GM23338 (cell line): ENCODE data around the gene LTBP2. TPM values are rescaled to one million over a fixed set of nuclear protein-coding genes. Genes with fewer than 3 reads are reported as not detected.

ENCODE experiments used
- ATAC-seq: fragments of 200-7000 bp; cut with Tn5 transposase; 3 replicates; pipeline ENCODE4 v1.9.1; 2020
- DNase-seq: peaks from one replicate; pipeline ENCODE4 v3.0.0-alpha.2; 2015; ENCODE audit warnings: low spot score
- H2AFZ ChIP-seq: fragments of 200-600 bp; sonication (generic); 2 replicates; pipeline ENCODE4 v1.8.0; 2016; ENCODE audit warnings: antibody characterized with exemption, mild to moderate bottlenecking, moderate library complexity
- H3F3A ChIP-seq: fragments of 200-600 bp; sonication (generic); replicated peaks from 2 replicates; pipeline ENCODE4 v1.8.0; 2017; ENCODE audit warnings: antibody characterized with exemption, mixed run types, low read depth
- H3K27ac ChIP-seq: fragments of 200-600 bp; sonication (generic); 2 replicates; pipeline ENCODE4 v1.6.1; 2016; ENCODE audit warnings: low read depth
- H3K27me3 ChIP-seq: fragments of 200-600 bp; sonication (generic); 2 replicates; pipeline ENCODE4 v1.8.0; 2016; ENCODE audit warnings: mild to moderate bottlenecking, mixed run types, moderate library complexity; ENCODE audit not compliant: insufficient read depth
- H3K36me3 ChIP-seq: fragments of 200-600 bp; sonication (generic); 2 replicates; pipeline ENCODE4 v1.8.0; 2016; ENCODE audit warnings: mild to moderate bottlenecking; ENCODE audit not compliant: insufficient read depth
- H3K4me1 ChIP-seq: fragments of 200-600 bp; sonication (generic); 2 replicates; pipeline ENCODE4 v1.8.0; 2016; ENCODE audit warnings: mild to moderate bottlenecking, moderate library complexity; ENCODE audit not compliant: insufficient read depth
- H3K4me2 ChIP-seq: fragments of 200-600 bp; sonication (generic); 2 replicates; pipeline ENCODE4 v1.7.1; 2017; ENCODE audit warnings: mixed run types
- H3K4me3 ChIP-seq: fragments of 200-600 bp; sonication (generic); 2 replicates; pipeline ENCODE4 v1.6.1; 2016; ENCODE audit warnings: mixed run types
- H3K79me2 ChIP-seq: fragments of 200-600 bp; sonication (generic); replicated peaks from 2 replicates; pipeline ENCODE4 v1.8.0; 2017; ENCODE audit warnings: mild to moderate bottlenecking; ENCODE audit not compliant: insufficient read depth
- H3K9me2 ChIP-seq: fragments of 200-600 bp; sonication (generic); 2 replicates; pipeline ENCODE4 v1.8.0; 2017; ENCODE audit not compliant: insufficient read depth
- H4K20me1 ChIP-seq: fragments of 200-600 bp; sonication (generic); replicated peaks from 2 replicates; pipeline ENCODE4 v1.8.0; 2017; ENCODE audit warnings: mild to moderate bottlenecking; ENCODE audit not compliant: insufficient read depth
- H3K27ac Mint-ChIP-seq: 2 replicates; pipeline ENCODE4 v1.8.0; 2020; ENCODE audit warnings: inconsistent platforms, mild to moderate bottlenecking, moderate library complexity, mixed read lengths
- H3K27me3 Mint-ChIP-seq: 3 replicates; pipeline ENCODE4 v1.8.0; 2022; ENCODE audit warnings: low read depth, mild to moderate bottlenecking, moderate library complexity, mixed read lengths, inconsistent platforms; ENCODE audit not compliant: insufficient read depth, poor library complexity
- H3K36me3 Mint-ChIP-seq: 3 replicates; pipeline ENCODE4 v1.8.0; 2021; ENCODE audit warnings: low read depth, mild to moderate bottlenecking, inconsistent platforms, moderate library complexity, mixed read lengths
- H3K4me1 Mint-ChIP-seq: 3 replicates; pipeline ENCODE4 v1.8.0; 2020; ENCODE audit warnings: mild to moderate bottlenecking, inconsistent platforms, mixed read lengths
- H3K4me3 Mint-ChIP-seq: 3 replicates; pipeline ENCODE4 v1.8.0; 2021; ENCODE audit warnings: moderate library complexity, mild to moderate bottlenecking, inconsistent platforms, mixed read lengths
- H3K9me3 Mint-ChIP-seq: 3 replicates; pipeline ENCODE4 v1.8.0; 2020; ENCODE audit warnings: moderate library complexity, mild to moderate bottlenecking, inconsistent platforms, mixed read lengths
- EZH2phosphoT487 ChIP-seq: fragments of 200-600 bp; sonication (generic); IDR thresholded peaks from one replicate; pipeline ENCODE4 v1.8.1; 2018; ENCODE audit warnings: antibody characterized with exemption; ENCODE audit not compliant: unreplicated experiment
- POLR2AphosphoS5 ChIP-seq: IDR thresholded peaks from 2 replicates; pipeline ENCODE4 v1.6.1; 2016; ENCODE audit warnings: antibody characterized with exemption, low read depth
- ZNF331 ChIP-seq: fragments of 250-450 bp; sonication (Bioruptor Pico); IDR thresholded peaks from 2 replicates; pipeline ENCODE4 v1.5.0; 2020; ENCODE audit warnings: low read depth, mild to moderate bottlenecking, moderate library complexity
- ZNF462 ChIP-seq: fragments of 250-450 bp; sonication (Bioruptor Pico); IDR thresholded peaks from 2 replicates; pipeline ENCODE4 v1.5.0; 2020; ENCODE audit warnings: mild to moderate bottlenecking, moderate library complexity
- polyA plus RNA-seq: library from polyadenylated mRNA; unstranded; fragments of >200 nt; fragmentation: Nextera tagmentation; extraction: Ambion mirVana; gene quantifications from 2 replicates; pipeline ENCODE4 v1.2.1, GENCODE V29; 2016
- total RNA-seq: library from RNA; depleted of rRNA; stranded (reverse); fragments of >200 nt; shearing (Covaris generic); gene quantifications from 2 replicates; pipeline ENCODE4 v1.2.3, GENCODE V29; 2014
- TF ChIP-seq, protein P1 (sequence below): IDR thresholded peaks from 2 replicates; pipeline ENCODE4 v1.6.1; 2016; ENCODE audit warnings: antibody characterized with exemption
- TF ChIP-seq, protein P2 (sequence below): IDR thresholded peaks from one replicate; pipeline ENCODE4 v1.6.1; 2018; ENCODE audit warnings: antibody characterized with exemption; ENCODE audit not compliant: unreplicated experiment

LTBP2 gene
- total and polyA plus RNA-seq, 2 experiments from 2014 or later: 0.27 to 0.49 TPM

- TF ChIP-seq EZH2phosphoT487 (no peak), ZNF331 (CRISPR knock-in tag) (no peak), POLR2AphosphoS5 (no peak), ZNF462 (CRISPR knock-in tag) (no peak)
- TF ChIP-seq, protein P1, sequence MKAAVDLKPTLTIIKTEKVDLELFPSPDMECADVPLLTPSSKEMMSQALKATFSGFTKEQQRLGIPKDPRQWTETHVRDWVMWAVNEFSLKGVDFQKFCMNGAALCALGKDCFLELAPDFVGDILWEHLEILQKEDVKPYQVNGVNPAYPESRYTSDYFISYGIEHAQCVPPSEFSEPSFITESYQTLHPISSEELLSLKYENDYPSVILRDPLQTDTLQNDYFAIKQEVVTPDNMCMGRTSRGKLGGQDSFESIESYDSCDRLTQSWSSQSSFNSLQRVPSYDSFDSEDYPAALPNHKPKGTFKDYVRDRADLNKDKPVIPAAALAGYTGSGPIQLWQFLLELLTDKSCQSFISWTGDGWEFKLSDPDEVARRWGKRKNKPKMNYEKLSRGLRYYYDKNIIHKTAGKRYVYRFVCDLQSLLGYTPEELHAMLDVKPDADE: no peak
- TF ChIP-seq, protein P2, sequence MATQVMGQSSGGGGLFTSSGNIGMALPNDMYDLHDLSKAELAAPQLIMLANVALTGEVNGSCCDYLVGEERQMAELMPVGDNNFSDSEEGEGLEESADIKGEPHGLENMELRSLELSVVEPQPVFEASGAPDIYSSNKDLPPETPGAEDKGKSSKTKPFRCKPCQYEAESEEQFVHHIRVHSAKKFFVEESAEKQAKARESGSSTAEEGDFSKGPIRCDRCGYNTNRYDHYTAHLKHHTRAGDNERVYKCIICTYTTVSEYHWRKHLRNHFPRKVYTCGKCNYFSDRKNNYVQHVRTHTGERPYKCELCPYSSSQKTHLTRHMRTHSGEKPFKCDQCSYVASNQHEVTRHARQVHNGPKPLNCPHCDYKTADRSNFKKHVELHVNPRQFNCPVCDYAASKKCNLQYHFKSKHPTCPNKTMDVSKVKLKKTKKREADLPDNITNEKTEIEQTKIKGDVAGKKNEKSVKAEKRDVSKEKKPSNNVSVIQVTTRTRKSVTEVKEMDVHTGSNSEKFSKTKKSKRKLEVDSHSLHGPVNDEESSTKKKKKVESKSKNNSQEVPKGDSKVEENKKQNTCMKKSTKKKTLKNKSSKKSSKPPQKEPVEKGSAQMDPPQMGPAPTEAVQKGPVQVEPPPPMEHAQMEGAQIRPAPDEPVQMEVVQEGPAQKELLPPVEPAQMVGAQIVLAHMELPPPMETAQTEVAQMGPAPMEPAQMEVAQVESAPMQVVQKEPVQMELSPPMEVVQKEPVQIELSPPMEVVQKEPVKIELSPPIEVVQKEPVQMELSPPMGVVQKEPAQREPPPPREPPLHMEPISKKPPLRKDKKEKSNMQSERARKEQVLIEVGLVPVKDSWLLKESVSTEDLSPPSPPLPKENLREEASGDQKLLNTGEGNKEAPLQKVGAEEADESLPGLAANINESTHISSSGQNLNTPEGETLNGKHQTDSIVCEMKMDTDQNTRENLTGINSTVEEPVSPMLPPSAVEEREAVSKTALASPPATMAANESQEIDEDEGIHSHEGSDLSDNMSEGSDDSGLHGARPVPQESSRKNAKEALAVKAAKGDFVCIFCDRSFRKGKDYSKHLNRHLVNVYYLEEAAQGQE: no peak
- no peak for DNase-seq
- H3K27ac ChIP-seq: no peak overlapping the region
- no peak overlapping the region for H2AFZ ChIP-seq
- 0 out of 2 replicates have a peak, but pooled peaks cover 8% of the 10 kb centered on the region for H4K20me1 ChIP-seq
- H3K9me2 ChIP-seq: no peaks in the 10 kb centered on the region
- H3K79me2 ChIP-seq: no peaks in the 10 kb centered on the region
- Mint-ChIP-seq H3K9me3 (no peaks in the 10 kb centered on the region), H3K27me3 (peaks cover 3% of the 10 kb centered on the region), H3K36me3 (peaks cover 30% of the 10 kb centered on the region), H3K27ac (no peak overlapping the region), H3K4me1 (peaks cover 21% of the 10 kb centered on the region), H3K4me3 (no peak overlapping the region)
- no peak for ATAC-seq
- H3K27me3 ChIP-seq: no peaks in the 10 kb centered on the region
- H3K4me2 ChIP-seq: no peak overlapping the region
- H3K4me1 ChIP-seq: no peaks in the 10 kb centered on the region
- peaks cover 7% of the 10 kb centered on the region; the same call in 1 of the 2 replicates for H3F3A ChIP-seq
- H3K36me3 ChIP-seq: peaks cover 30% of the 10 kb centered on the region
- H3K4me3 ChIP-seq: no peak overlapping the region
Observed at GRCh38 chr14:74480046-74480445, 132.0 kb downstream of the LTBP2 start.
